GM08714 (cell line): Measurements from ENCODE around the gene UBR7.
"Not testable (repeated sequence)": the region's sequence is repeated elsewhere in the genome, so short reads cannot be mapped to it uniquely, and the experiment has no call there.

Experiments
- H3K4me3 ChIP-seq: fragments of 200-500 bp; sonication (Bioruptor generic); 2 replicates; pipeline ENCODE4 v1.5.1; 2014; ENCODE audit warnings: mild to moderate bottlenecking, low read length, inconsistent platforms
- ZNF274 ChIP-seq: IDR thresholded peaks from 2 replicates; pipeline ENCODE4 v1.6.1; 2012; ENCODE audit warnings: mild to moderate bottlenecking, low read depth, low read length

Gene UBR7, protein sequence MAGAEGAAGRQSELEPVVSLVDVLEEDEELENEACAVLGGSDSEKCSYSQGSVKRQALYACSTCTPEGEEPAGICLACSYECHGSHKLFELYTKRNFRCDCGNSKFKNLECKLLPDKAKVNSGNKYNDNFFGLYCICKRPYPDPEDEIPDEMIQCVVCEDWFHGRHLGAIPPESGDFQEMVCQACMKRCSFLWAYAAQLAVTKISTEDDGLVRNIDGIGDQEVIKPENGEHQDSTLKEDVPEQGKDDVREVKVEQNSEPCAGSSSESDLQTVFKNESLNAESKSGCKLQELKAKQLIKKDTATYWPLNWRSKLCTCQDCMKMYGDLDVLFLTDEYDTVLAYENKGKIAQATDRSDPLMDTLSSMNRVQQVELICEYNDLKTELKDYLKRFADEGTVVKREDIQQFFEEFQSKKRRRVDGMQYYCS

DNA sequence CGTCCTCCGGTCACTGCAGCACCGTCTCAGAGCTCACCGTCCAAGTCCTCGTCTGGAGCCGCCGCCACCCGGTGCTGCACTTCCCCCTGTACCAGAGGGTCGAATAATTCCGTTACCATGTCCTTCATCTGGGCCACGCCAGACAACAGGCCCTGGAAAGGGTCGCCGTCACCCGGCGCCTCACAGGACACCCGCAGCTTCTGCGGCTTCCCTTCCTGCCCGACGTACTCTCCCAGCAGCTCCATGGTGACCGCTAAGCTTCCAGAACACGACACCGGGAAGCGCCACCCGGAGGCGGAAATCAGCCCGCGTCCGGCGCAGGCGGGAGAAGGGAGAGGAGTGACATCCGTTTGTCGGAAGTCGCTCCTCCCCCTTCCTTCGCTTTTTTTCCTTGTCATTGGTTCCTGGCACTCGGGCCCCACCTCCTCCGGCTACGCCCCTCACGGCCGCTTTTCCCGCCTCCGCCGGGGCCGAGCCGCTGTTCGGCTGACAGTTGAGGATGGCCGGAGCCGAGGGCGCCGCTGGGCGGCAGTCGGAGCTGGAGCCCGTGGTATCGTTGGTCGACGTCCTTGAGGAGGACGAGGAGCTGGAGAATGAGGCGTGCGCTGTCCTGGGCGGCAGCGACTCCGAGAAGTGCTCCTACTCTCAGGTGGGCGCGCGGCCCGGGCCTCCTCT, at the start of gene UBR7, which contains the start of gene GON7:
Gene UBR7, plus strand, starts transcription at position 464 of the 675 bp plus-strand sequence. Its CDS starts 36 bp downstream, at position 500.
Gene GON7, minus strand, starts transcription at position 273 of the 675 bp plus-strand sequence. Its CDS starts 28 bp downstream, at position 245.
- peak within 1 kb of the TSS; percentile 82 for H3K4me3 ChIP-seq
- TF ChIP-seq ZNF274 = no peak

GRCh38 chr14:93158349-93158748, 48.7 kb upstream of the UBR7 start:
- not testable (repeated sequence) for H3K4me3 ChIP-seq

DNA sequence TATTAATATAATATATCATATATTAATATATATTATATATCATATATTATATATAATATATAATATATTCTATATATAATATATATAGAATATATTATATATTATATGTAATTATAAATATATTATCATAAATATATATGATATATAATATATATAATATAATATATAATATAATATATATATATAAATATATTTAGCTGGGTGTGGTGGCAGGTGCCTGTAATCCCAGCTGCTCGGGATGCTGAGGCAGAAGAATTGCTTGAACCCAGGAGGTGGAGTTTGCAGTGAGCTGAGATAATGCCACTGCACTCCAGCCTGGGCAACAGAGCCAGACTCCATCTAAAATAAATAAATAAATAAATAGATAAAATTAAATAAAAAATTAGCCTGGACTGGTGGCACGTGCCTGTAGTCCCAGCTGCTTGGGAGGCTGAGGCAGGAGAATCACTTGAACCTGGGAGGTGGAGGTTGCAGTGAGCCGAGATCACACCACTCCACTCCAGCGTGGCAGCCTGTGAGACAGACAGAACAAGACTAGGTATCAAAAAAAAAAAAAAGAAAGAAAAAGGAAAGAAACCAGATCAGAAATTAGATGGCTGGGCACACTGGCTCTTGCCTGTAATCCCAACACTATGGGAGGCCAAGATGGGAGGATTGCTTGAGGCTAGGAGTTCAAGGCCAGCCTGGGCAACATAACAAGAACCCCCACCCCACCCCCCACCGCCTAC, 47.3 kb upstream of the UBR7 start:
- H3K4me3 ChIP-seq = not testable (repeated sequence)

DNA sequence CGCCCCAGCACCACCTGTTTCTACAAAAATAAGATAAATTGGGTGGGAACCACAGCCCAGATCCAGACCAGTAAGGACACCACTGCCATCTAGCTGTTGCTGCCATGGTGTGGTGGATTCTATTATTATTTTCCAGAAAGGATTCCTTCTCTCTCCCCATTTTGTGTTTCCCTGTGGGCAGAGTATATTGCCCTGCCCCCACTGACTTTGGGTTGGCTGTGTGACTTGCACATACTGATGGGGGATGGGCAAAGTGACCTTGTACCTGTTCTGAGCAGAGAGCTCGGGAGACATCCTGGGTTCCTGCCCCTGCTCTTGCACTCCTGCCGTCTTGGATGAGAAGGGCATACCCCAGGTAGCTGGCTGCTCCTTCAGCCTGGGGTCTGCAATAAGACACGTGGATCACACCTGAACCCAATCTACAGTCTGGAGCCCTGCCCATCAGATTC, 46.7 kb upstream of the UBR7 start:
- no peak for TF ChIP-seq ZNF274

GRCh38 chr14:93161411-93161940, 45.6 kb upstream of the UBR7 start:
- H3K4me3 ChIP-seq = no peak overlapping the region
- TF ChIP-seq ZNF274 = no peak

More for the DNA sequence above, 46.7 kb upstream of the UBR7 start:
- H3K4me3 ChIP-seq = no peak overlapping the region

GRCh38 chr14:93163564-93163963, 43.5 kb upstream of the UBR7 start:
- no peak for TF ChIP-seq ZNF274
- no peak overlapping the region for H3K4me3 ChIP-seq

- H3K4me3 ChIP-seq = not testable (repeated sequence)
These were observed 41.5 kb upstream of the UBR7 start for GRCh38 chr14:93165271-93166265.

DNA sequence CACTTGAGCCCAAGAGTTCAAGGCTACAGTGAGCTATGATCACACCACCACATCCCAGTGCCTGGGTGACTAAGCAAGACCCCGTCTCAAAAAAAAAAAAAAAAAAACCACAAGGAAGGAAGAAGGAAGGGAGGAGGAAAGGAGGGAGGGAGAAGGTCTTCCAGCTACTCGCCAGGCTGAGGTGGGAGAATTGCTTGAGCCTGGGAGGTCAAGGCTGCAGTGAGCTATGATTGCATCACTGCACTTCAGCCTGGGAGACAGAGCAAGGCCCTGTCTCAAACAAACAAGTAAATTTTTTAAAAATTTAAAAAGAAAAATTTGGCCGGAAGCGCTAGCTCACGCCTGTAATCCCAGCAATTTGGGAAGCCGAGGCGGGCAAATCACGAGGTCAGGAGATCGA, 38.4 kb upstream of the UBR7 start:
- not testable (repeated sequence) for H3K4me3 ChIP-seq

- H3K4me3 ChIP-seq = not testable (repeated sequence)
These were observed 37.4 kb upstream of the UBR7 start for GRCh38 chr14:93169619-93170018.

DNA sequence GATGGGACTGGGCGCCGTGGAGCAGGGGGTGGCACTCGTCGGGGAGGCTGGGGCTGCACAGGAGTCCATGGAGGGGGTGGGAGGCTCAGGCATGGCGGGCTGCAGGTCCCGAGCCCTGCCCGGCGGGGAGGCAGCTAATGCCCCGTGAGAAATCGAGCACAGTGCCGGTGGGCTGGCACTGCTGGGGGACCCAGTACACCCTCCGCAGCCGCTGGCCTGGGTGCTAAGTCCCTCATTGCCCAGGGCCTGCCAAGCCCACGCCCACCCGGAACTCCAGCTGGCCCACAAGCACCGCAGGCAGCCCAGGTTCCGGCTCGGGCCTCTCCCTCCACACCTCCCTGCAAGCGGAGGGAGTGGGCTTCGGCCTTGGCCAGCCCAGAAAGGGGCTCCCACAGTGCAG, 36.9 kb upstream of the UBR7 start:
- H3K4me3 ChIP-seq = not testable (repeated sequence)

DNA sequence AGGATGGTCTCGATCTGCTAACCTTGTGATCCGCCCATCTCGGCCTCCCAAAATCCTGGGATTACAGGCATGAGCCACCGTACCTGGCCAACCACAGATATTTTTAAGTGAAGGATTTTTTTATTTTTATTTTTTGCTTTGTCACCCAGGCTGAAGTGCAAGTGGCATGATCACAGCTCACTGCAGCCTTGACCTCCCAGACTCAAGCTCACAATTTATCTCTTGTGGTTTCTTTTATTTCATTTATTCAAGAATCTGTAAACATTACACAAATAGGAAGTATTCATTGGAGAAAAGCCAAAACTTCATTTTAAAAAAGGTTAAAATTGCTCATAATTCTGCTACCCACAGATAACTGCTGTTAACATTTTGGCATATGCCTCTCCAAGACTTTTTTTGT, 35.7 kb upstream of the UBR7 start:
- TF ChIP-seq ZNF274 = no peak
- no peak overlapping the region for H3K4me3 ChIP-seq

DNA sequence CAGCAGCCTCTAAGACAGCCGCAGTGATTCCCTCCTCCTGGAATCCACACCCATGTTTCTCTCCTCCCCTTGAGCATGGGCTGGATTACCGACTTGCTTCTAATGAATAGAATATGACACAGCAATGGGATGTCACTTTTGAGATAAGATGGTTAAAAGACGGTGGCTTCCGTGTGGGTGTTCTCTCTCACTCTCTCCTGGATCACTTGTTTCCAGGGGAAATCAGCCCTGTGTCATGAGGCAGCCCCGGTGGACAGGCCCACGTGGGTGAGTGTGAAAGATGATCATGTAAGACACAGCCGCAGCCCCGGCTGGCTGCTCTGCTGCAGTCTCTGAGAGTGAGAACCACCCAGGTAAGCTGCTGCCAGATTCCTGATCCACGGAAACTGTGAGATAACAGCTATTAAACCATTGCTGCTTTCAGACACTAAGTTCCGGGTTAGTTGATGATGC, 33.1 kb upstream of the UBR7 start:
- TF ChIP-seq ZNF274 = no peak
- H3K4me3 ChIP-seq = no peak overlapping the region

DNA sequence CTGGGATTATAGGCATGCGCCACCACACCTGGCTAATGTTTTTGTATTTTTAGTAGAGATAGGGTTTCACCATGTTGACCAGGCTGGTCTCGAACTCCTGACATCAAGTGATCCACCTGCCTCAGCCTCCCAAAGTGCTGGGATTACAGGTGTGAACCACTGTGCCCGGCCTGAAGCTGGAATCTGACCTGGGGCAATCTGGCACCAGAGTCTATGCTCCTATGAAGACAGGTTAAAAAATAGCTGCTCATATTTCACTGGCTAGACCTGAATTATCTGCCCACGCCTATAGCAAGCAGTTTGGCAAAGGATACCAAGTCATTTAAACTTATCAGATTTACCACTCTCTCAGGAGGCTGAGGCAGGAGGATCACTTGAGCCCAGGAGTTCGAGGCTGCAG, 32.3 kb upstream of the UBR7 start:
- H3K4me3 ChIP-seq = not testable (repeated sequence)

GRCh38 chr14:93175492-93175891, 31.6 kb upstream of the UBR7 start:
- H3K4me3 ChIP-seq = no peak overlapping the region
- TF ChIP-seq ZNF274 = no peak
